GM12878 (cell line): ENCODE data around the gene ROCK2. TPM values are rescaled to one million over a fixed set of nuclear protein-coding genes. Genes with fewer than 3 reads are reported as not detected.

Experiments
- ATAC-seq: fragments of 200-7000 bp; cut with Tn5 transposase; 3 replicates; pipeline ENCODE4 v1.9.1; 2020; ENCODE audit warnings: mild to moderate bottlenecking, moderate library complexity
- BruUV-seq: library from RNA; stranded (reverse); fragments of 400-500 nt; replicated peaks from 2 replicates; lab custom pipeline; 2021; lab: Mats Ljungman, UMichigan
- CTCF ChIA-PET: fragments of 300-600 bp; sonication (Branson Sonifier 250); formaldehyde crosslinking; extraction: SDS; loops from one replicate; lab custom pipeline; 2021; ENCODE audit warnings: inconsistent platforms; lab: Yijun Ruan, JAX
- POLR2A ChIA-PET: fragments of 350-600 bp; formaldehyde crosslinking; extraction: SDS; loops from one replicate; lab custom pipeline; 2021; ENCODE audit warnings: inconsistent platforms; lab: Charles Lee
- RAD21 ChIA-PET: fragments of 300-600 bp; sonication (Branson Sonifier 250); formaldehyde crosslinking; loops from one replicate; lab custom pipeline; 2023; ENCODE audit warnings: antibody characterized with exemption; ENCODE audit not compliant: unreplicated experiment; lab: Charles Lee
- SMC1A ChIA-PET: fragments of 300-600 bp; sonication (Branson Sonifier 250); formaldehyde crosslinking; loops from one replicate; lab custom pipeline; 2023; ENCODE audit not compliant: unreplicated experiment, uncharacterized antibody; lab: Charles Lee
- DNase-seq: peaks from one replicate; pipeline ENCODE4 v3.0.0-alpha.2; 2011; ENCODE audit warnings: low read depth, low spot score
- FAIRE-seq: peaks from 3 replicates; lab custom pipeline; 2011; peaks lifted over from hg19 to GRCh38; lab: Jason Lieb, UNC
- H2AFZ ChIP-seq: 2 replicates; pipeline ENCODE4 v1.6.0; 2011; ENCODE audit warnings: low read depth, low read length, control low read depth; ENCODE audit not compliant: control insufficient read depth
- H3K27ac ChIP-seq: 2 replicates; pipeline ENCODE4 v1.5.1; 2011; ENCODE audit warnings: control low read depth; ENCODE audit not compliant: control insufficient read depth, insufficient read depth
- H3K27me3 ChIP-seq, 2 experiments: replicated peaks in 1 of 2; 2 replicates each; pipeline versions ENCODE4 v1.6.0 to v1.6.1; 2011; ENCODE audit warnings: low read length in 1 of 2; ENCODE audit not compliant: control insufficient read depth in 2 of 2, insufficient read depth in 2 of 2
- H3K36me3 ChIP-seq, 2 experiments: 2 replicates each; pipeline ENCODE4 v1.5.1; 2011; ENCODE audit warnings: low read length in 1 of 2; ENCODE audit not compliant: control insufficient read depth in 2 of 2, insufficient read depth in 2 of 2
- H3K4me1 ChIP-seq: 2 replicates; pipeline ENCODE4 v1.6.1; 2011; ENCODE audit warnings: mild to moderate bottlenecking, low read length, moderate library complexity, mixed read lengths; ENCODE audit not compliant: control insufficient read depth, insufficient read depth
- H3K4me2 ChIP-seq: 2 replicates; pipeline ENCODE4 v1.6.0; 2011; ENCODE audit warnings: control low read depth; ENCODE audit not compliant: control insufficient read depth, insufficient read depth
- H3K4me3 ChIP-seq: fragments of 200-600 bp; sonication (generic); 2 replicates; pipeline ENCODE4 v1.5.1; 2016
- H3K79me2 ChIP-seq: 2 replicates; pipeline ENCODE4 v1.6.0; 2011; ENCODE audit warnings: low read length; ENCODE audit not compliant: control insufficient read depth, insufficient read depth
- H3K9ac ChIP-seq: 2 replicates; pipeline ENCODE4 v1.8.0; 2011; ENCODE audit warnings: low read length, control low read depth, mixed read lengths; ENCODE audit not compliant: control insufficient read depth, insufficient read depth
- H3K9me3 ChIP-seq: replicated peaks from 3 replicates; pipeline ENCODE4 v1.5.1; 2011; ENCODE audit warnings: mild to moderate bottlenecking, low read length; ENCODE audit not compliant: control insufficient read depth, insufficient read depth
- H4K20me1 ChIP-seq: 2 replicates; pipeline ENCODE4 v1.6.0; 2011; ENCODE audit not compliant: control insufficient read depth, insufficient read depth
- CHD2 ChIP-seq: IDR thresholded peaks from 2 replicates; pipeline ENCODE4 v1.6.1; 2011; ENCODE audit warnings: low read depth, low read length, improper control_type of control experiment, borderline replicate concordance
- CHD4 ChIP-seq: fragments of 200-600 bp; sonication (generic); IDR thresholded peaks from 2 replicates; pipeline ENCODE4 v1.6.1; 2016; ENCODE audit warnings: mild to moderate bottlenecking
- POU2F2 ChIP-seq: IDR thresholded peaks from 3 replicates; pipeline ENCODE4 v1.6.1; 2011; ENCODE audit warnings: low read depth, mild to moderate bottlenecking, low read length, borderline replicate concordance
- STAT1 ChIP-seq: fragments of 450-650 bp; conservative IDR thresholded peaks from 2 replicates; pipeline ENCODE4 v1.6.1; 2014; ENCODE audit warnings: antibody characterized with exemption, mild to moderate bottlenecking
- TCF3 ChIP-seq: IDR thresholded peaks from 2 replicates; pipeline ENCODE4 v1.6.1; 2012; ENCODE audit warnings: low read depth, mild to moderate bottlenecking, low read length, borderline replicate concordance; ENCODE audit not compliant: insufficient read depth
- WGBS: methylation state at CpG from one replicate; pipeline ENCODE4 v1.1.6; 2016; ENCODE audit warnings: low lambda C conversion rate; ENCODE audit not compliant: insufficient replicate concordance, insufficient coverage; ENCODE audit errors: missing lambda C conversion rate; 5-methylcytosine and 5-hydroxymethylcytosine counted together
- in situ Hi-C: fragments of 300-500 bp; cut with MboI; formaldehyde crosslinking; loops from 9 replicates; pipeline ENCODE4 v1.14.3; 2018; ENCODE audit warnings: mixed read lengths
- intact Hi-C: fragments of 100-400 bp; cut with micrococcal nuclease; formaldehyde crosslinking; loops from one replicate; pipeline ENCODE4 v1.14.2; 2022; ENCODE audit not compliant: unreplicated experiment
- polyA plus RNA-seq, 11 experiments: library from polyadenylated mRNA; depleted of rRNA in 4 of 11; unstranded in 6 of 11; stranded (reverse) in 5 of 11; fragments of >200 nt; fragmentation: Nextera tagmentation in 4 of 11; fragmentation: Illumina TruSeq in 1 of 11; extraction: Ambion mirVana in 4 of 11; extraction: Trizol in 1 of 11; gene quantifications; 1 replicate in 1 of 11; 2 replicates in 10 of 11; pipeline versions ENCODE4 v1.2.1 to v1.2.3, GENCODE V29; 2011 to 2016; ENCODE audit warnings: inconsistent platforms in 2 of 11, missing spikeins in 2 of 11, low read depth in 1 of 11
- total RNA-seq, 4 experiments: library from RNA; depleted of rRNA in 3 of 4; stranded (reverse); fragments of >200 nt in 3 of 4; fragmentation: Illumina TruSeq in 1 of 4; extraction: Trizol in 1 of 4; gene quantifications; 2 replicates each; pipeline versions ENCODE4 v1.2.1 to v1.2.3, GENCODE V29; 2013 to 2021
- TF ChIP-seq, protein P1 (sequence below): IDR thresholded peaks from 2 replicates; pipeline ENCODE4 v1.6.1; 2012; ENCODE audit warnings: improper control_type of control experiment, low read depth, low read length; ENCODE audit not compliant: insufficient replicate concordance

The ROCK2 gene
- total and polyA plus RNA-seq, 10 of the 15 experiments (the other 5 are each of a cell fraction or from before 2014, with no cell fraction given), result 4.6 to 22.1 (median 8.3) TPM

DNA sequence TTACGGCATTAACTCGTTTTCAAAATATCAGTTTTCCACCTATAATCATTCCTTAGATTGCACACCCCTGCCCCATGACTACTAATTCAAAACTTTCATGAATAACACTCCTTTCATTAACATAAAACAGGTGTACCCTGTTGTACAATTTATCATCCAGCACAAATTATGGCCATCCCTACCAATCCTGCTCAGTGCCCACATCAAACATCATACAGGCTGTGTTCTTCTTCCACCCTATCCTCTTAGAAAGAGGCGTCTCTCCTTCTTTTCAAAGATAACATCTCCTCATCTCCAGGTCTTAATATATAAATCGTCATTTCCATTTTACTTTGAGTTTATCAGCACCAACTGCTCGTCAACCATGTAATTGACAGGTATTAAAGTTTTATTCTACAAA is 121.6 kb downstream of the ROCK2 start:
- in situ Hi-C loops, result no loop called here
- intact Hi-C loops, result no loop called here
- Histone ChIP-seq H4K20me1 (no peaks in the 10 kb centered on the region), H3K9me3 (no peaks in the 10 kb centered on the region), H3K9ac (no peak overlapping the region), H3K79me2 (no peaks in the 10 kb centered on the region), H3K27me3 (no peaks in the 10 kb centered on the region), H2AFZ (no peak overlapping the region), H3K27ac (no peak overlapping the region), H3K4me1 (no peaks in the 10 kb centered on the region), H3K4me3 (no peak overlapping the region), H3K4me2 (no peak overlapping the region), H3K36me3 (peaks cover 0 to 3% of the 10 kb centered on the region in 2 experiments; a peak in 3 of 4 replicates)
- ChIA-PET SMC1A (interaction anchor here (1.2 to 1.3 kb wide), 2 partner anchors 19 to 42 kb away, joined by 3 read pairs; no protein-coding TSS in a partner anchor), RAD21 (no interaction called here), POLR2A (no interaction called here), CTCF (interaction anchor here (0.6 to 1.3 kb wide), 5 partner anchors 24 to 362 kb away, joined by 3 to 4 read pairs (median 3); no protein-coding TSS in a partner anchor)
- no TSS peak for BruUV-seq
- TF ChIP-seq CHD4 (no peak), STAT1 (no peak), CHD2 (no peak), TCF3 (no peak), POU2F2 (no peak)
- TF ChIP-seq, protein P1, sequence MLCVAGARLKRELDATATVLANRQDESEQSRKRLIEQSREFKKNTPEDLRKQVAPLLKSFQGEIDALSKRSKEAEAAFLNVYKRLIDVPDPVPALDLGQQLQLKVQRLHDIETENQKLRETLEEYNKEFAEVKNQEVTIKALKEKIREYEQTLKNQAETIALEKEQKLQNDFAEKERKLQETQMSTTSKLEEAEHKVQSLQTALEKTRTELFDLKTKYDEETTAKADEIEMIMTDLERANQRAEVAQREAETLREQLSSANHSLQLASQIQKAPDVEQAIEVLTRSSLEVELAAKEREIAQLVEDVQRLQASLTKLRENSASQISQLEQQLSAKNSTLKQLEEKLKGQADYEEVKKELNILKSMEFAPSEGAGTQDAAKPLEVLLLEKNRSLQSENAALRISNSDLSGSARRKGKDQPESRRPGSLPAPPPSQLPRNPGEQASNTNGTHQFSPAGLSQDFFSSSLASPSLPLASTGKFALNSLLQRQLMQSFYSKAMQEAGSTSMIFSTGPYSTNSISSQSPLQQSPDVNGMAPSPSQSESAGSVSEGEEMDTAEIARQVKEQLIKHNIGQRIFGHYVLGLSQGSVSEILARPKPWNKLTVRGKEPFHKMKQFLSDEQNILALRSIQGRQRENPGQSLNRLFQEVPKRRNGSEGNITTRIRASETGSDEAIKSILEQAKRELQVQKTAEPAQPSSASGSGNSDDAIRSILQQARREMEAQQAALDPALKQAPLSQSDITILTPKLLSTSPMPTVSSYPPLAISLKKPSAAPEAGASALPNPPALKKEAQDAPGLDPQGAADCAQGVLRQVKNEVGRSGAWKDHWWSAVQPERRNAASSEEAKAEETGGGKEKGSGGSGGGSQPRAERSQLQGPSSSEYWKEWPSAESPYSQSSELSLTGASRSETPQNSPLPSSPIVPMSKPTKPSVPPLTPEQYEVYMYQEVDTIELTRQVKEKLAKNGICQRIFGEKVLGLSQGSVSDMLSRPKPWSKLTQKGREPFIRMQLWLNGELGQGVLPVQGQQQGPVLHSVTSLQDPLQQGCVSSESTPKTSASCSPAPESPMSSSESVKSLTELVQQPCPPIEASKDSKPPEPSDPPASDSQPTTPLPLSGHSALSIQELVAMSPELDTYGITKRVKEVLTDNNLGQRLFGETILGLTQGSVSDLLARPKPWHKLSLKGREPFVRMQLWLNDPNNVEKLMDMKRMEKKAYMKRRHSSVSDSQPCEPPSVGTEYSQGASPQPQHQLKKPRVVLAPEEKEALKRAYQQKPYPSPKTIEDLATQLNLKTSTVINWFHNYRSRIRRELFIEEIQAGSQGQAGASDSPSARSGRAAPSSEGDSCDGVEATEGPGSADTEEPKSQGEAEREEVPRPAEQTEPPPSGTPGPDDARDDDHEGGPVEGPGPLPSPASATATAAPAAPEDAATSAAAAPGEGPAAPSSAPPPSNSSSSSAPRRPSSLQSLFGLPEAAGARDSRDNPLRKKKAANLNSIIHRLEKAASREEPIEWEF, result no peak
- DNase-seq (no peak), FAIRE-seq (no peak), ATAC-seq (no peak)
- 88% methylated on average over 5 of the region's 5 CpGs for WGBS
